H1 (cell line): ENCODE data around the gene GRID1. TPM values are rescaled to one million over a fixed set of nuclear protein-coding genes. Genes with fewer than 3 reads are reported as not detected.

Experiments
- CTCF ChIA-PET: fragments of 300-600 bp; sonication (Branson Sonifier 250); formaldehyde crosslinking; loops from one replicate; lab custom pipeline; 2021; ENCODE audit not compliant: partially characterized antibody; lab: Charles Lee
- POLR2A ChIA-PET: fragments of 300-600 bp; sonication (Branson Sonifier 250); formaldehyde crosslinking; loops from one replicate; lab custom pipeline; 2021; ENCODE audit warnings: inconsistent platforms; ENCODE audit not compliant: partially characterized antibody; lab: Charles Lee
- DNase-seq, 2 experiments: peaks; one replicate each; pipeline versions ENCODE4 v3.0.0 to v3.0.0-alpha.2; 2010 to 2022; ENCODE audit warnings: low spot score in 2 of 2, low read depth in 1 of 2, mixed read lengths in 1 of 2
- FAIRE-seq: peaks from 2 replicates; lab custom pipeline; 2011; peaks lifted over from hg19 to GRCh38; lab: Jason Lieb, UNC
- H2AFZ ChIP-seq: 2 replicates; pipeline ENCODE4 v1.8.1; 2012; ENCODE audit warnings: low read length, inconsistent platforms
- H2AK5ac ChIP-seq: 2 replicates; pipeline ENCODE4 v1.6.1; 2013; ENCODE audit warnings: low read depth, low read length
- H2BK120ac ChIP-seq: replicated peaks from 2 replicates; pipeline ENCODE3; 2013; ENCODE audit warnings: low read depth, low read length, inconsistent platforms
- H2BK12ac ChIP-seq: 2 replicates; pipeline ENCODE4 v1.6.1; 2013; ENCODE audit warnings: low read depth, low read length
- H2BK15ac ChIP-seq: 2 replicates; pipeline ENCODE4 v1.6.1; 2013; ENCODE audit warnings: low read length
- H2BK20ac ChIP-seq: 2 replicates; pipeline ENCODE4 v1.6.1; 2013; ENCODE audit warnings: low read length
- H2BK5ac ChIP-seq: 2 replicates; pipeline ENCODE4 v1.6.1; 2013; ENCODE audit warnings: low read depth, low read length
- H3K14ac ChIP-seq: 2 replicates; pipeline ENCODE4 v1.6.1; 2013; ENCODE audit warnings: inconsistent platforms; ENCODE audit not compliant: insufficient read length
- H3K18ac ChIP-seq: 2 replicates; pipeline ENCODE4 v1.6.1; 2013; ENCODE audit warnings: low read length; ENCODE audit errors: extremely low read depth
- H3K23ac ChIP-seq: 2 replicates; pipeline ENCODE4 v1.6.1; 2013; ENCODE audit warnings: inconsistent platforms; ENCODE audit not compliant: insufficient read length
- H3K23me2 ChIP-seq: 2 replicates; pipeline ENCODE4 v1.6.1; 2013; ENCODE audit warnings: low read depth, low read length
- H3K27ac ChIP-seq: 2 replicates; pipeline ENCODE4 v1.6.1; 2011; ENCODE audit warnings: low read depth, low read length, inconsistent platforms
- H3K27me3 ChIP-seq, 4 experiments: replicated peaks in 1 of 4; 1 replicate in 1 of 4; 2 replicates in 3 of 4; pipeline versions ENCODE4 v1.6.1 to v1.8.1; 2011 to 2013; ENCODE audit warnings: low read length in 3 of 4, mild to moderate bottlenecking in 3 of 4, inconsistent platforms in 2 of 4, mixed read lengths in 2 of 4, moderate library complexity in 1 of 4; ENCODE audit not compliant: control insufficient read depth in 3 of 4, insufficient read depth in 3 of 4; ENCODE audit errors: extremely low read depth in 1 of 4
- H3K36me3 ChIP-seq, 4 experiments: 2 replicates each; pipeline versions ENCODE4 v1.6.1 to v1.8.1; 2011 to 2013; ENCODE audit warnings: mild to moderate bottlenecking in 4 of 4, low read length in 3 of 4, moderate library complexity in 2 of 4, control low read depth in 1 of 4, inconsistent platforms in 1 of 4; ENCODE audit not compliant: insufficient read depth in 4 of 4, control insufficient read depth in 2 of 4
- H3K4ac ChIP-seq: replicated peaks from 2 replicates; pipeline ENCODE3; 2013; ENCODE audit warnings: low read length, low read depth, mixed read lengths, inconsistent platforms; ENCODE audit not compliant: insufficient read length
- H3K4me1 ChIP-seq, 4 experiments: replicated peaks in 1 of 4; 1 replicate in 1 of 4; 2 replicates in 3 of 4; pipeline versions ENCODE4 v1.6.1 to v1.8.1; 2011 to 2013; ENCODE audit warnings: low read length in 3 of 4, inconsistent platforms in 2 of 4, mixed read lengths in 1 of 4; ENCODE audit not compliant: insufficient read depth in 4 of 4, control insufficient read depth in 3 of 4
- H3K4me2 ChIP-seq, 2 experiments: 2 replicates each; pipeline versions ENCODE4 v1.6.1 to v1.8.1; 2011 to 2013; ENCODE audit warnings: low read depth in 2 of 2, low read length in 2 of 2, control low read depth in 1 of 2, inconsistent platforms in 1 of 2, mild to moderate bottlenecking in 1 of 2; ENCODE audit not compliant: insufficient read depth in 1 of 2
- H3K4me3 ChIP-seq, 4 experiments: fragments of 200-600, 300-600 bp in 1 of 4; sonication (generic), shearing (Covaris generic), sonication (Bioruptor Twin) in 1 of 4; 2 replicates each; pipeline versions ENCODE4 v1.5.1 to v1.8.1; 2011 to 2016; ENCODE audit warnings: low read length in 4 of 4, low read depth in 3 of 4, control low read depth in 2 of 4, inconsistent platforms in 2 of 4, mild to moderate bottlenecking in 2 of 4, mixed read lengths in 1 of 4, moderate library complexity in 1 of 4; ENCODE audit not compliant: insufficient read depth in 2 of 4; ENCODE audit errors: extremely low read depth in 1 of 4
- H3K56ac ChIP-seq: replicated peaks from 2 replicates; pipeline ENCODE3; 2013; ENCODE audit warnings: low read depth, mild to moderate bottlenecking, mixed read lengths, low read length, inconsistent platforms; ENCODE audit not compliant: insufficient read length
- H3K79me1 ChIP-seq: 2 replicates; pipeline ENCODE4 v1.6.1; 2013; ENCODE audit warnings: low read depth, low read length, control low read depth
- H3K79me2 ChIP-seq, 2 experiments: 2 replicates each; pipeline versions ENCODE4 v1.6.1 to v1.8.1; 2012 to 2013; ENCODE audit warnings: low read length in 2 of 2, mild to moderate bottlenecking in 2 of 2, inconsistent platforms in 1 of 2; ENCODE audit not compliant: insufficient read depth in 2 of 2, control insufficient read depth in 1 of 2
- H3K9ac ChIP-seq, 4 experiments: replicated peaks in 1 of 4; 1 replicate in 1 of 4; 2 replicates in 3 of 4; pipeline versions ENCODE4 v1.6.1 to v1.8.1; 2011 to 2013; ENCODE audit warnings: low read depth in 3 of 4, low read length in 3 of 4, control low read depth in 2 of 4, mild to moderate bottlenecking in 2 of 4, moderate library complexity in 2 of 4, inconsistent platforms in 1 of 4; ENCODE audit errors: extremely low read depth in 1 of 4
- H3K9me3 ChIP-seq, 2 experiments: 2 replicates each; pipeline versions ENCODE4 v1.6.1 to v1.8.1; 2012 to 2013; ENCODE audit warnings: mild to moderate bottlenecking in 2 of 2, moderate library complexity in 2 of 2, control low read depth in 1 of 2, inconsistent platforms in 1 of 2, low read depth in 1 of 2, low read length in 1 of 2, mixed read lengths in 1 of 2; ENCODE audit not compliant: insufficient read depth in 2 of 2
- H4K20me1 ChIP-seq, 2 experiments: replicated peaks in 1 of 2; 2 replicates each; pipeline versions ENCODE3 to v1.8.1; 2011 to 2013; ENCODE audit warnings: inconsistent platforms in 2 of 2, low read length in 2 of 2, mild to moderate bottlenecking in 1 of 2; ENCODE audit not compliant: insufficient read depth in 2 of 2, control insufficient read depth in 1 of 2
- H4K5ac ChIP-seq: 2 replicates; pipeline ENCODE4 v1.6.1; 2013; ENCODE audit warnings: low read length, low read depth, mixed read lengths, inconsistent platforms; ENCODE audit not compliant: insufficient read length
- H4K8ac ChIP-seq: 2 replicates; pipeline ENCODE4 v1.8.0; 2013; ENCODE audit warnings: mild to moderate bottlenecking, moderate library complexity, low read length, inconsistent platforms; ENCODE audit not compliant: insufficient read depth; ENCODE audit errors: extremely low read depth
- H4K91ac ChIP-seq: replicated peaks from 2 replicates; pipeline ENCODE3; 2013; ENCODE audit warnings: low read length, mixed read lengths, inconsistent platforms; ENCODE audit not compliant: insufficient read length
- BACH1 ChIP-seq: IDR thresholded peaks from 2 replicates; pipeline ENCODE4 v1.6.1; 2012; ENCODE audit warnings: low read length, improper control_type of control experiment
- CHD2 ChIP-seq: IDR thresholded peaks from 2 replicates; pipeline ENCODE4 v1.6.1; 2012; ENCODE audit warnings: low read length, improper control_type of control experiment
- EGR1 ChIP-seq: IDR thresholded peaks from 2 replicates; pipeline ENCODE4 v1.6.1; 2011; ENCODE audit warnings: low read depth, low read length, borderline replicate concordance
- EZH2 ChIP-seq: fragments of 200-600 bp; sonication (generic); IDR thresholded peaks from 2 replicates; pipeline ENCODE4 v1.7.1; 2012; ENCODE audit warnings: low read depth, mild to moderate bottlenecking, moderate library complexity, low read length, inconsistent platforms; ENCODE audit not compliant: severe bottlenecking
- GTF2F1 ChIP-seq: IDR thresholded peaks from 2 replicates; pipeline ENCODE4 v1.6.1; 2012; ENCODE audit warnings: low read depth, low read length, improper control_type of control experiment, borderline replicate concordance
- POU5F1 ChIP-seq: IDR thresholded peaks from 2 replicates; pipeline ENCODE4 v1.6.1; 2011; ENCODE audit warnings: low read depth, mild to moderate bottlenecking, low read length, moderate library complexity
- RNF2 ChIP-seq: fragments of 200-900, 300-1000 bp; sonication (generic); IDR thresholded peaks from 2 replicates; pipeline ENCODE4 v1.7.1; 2016; ENCODE audit warnings: borderline replicate concordance, low read depth, mild to moderate bottlenecking, antibody characterized with exemption, low read length; ENCODE audit not compliant: poor library complexity, severe bottlenecking; ENCODE audit errors: missing control alignments
- RXRA ChIP-seq: IDR thresholded peaks from 2 replicates; pipeline ENCODE4 v1.6.1; 2011; ENCODE audit warnings: low read depth, mild to moderate bottlenecking, low read length, moderate library complexity; ENCODE audit not compliant: insufficient read depth
- SRF ChIP-seq: IDR thresholded peaks from 2 replicates; pipeline ENCODE4 v1.6.1; 2011; ENCODE audit warnings: mild to moderate bottlenecking, low read depth, low read length, moderate library complexity
- WGBS, 2 experiments: shearing (Covaris generic) in 1 of 2; methylation state at CpG; one replicate each; pipeline versions ENCODE4 v1.1.6 to v1.1.7; 2013 to 2015; ENCODE audit warnings: low lambda C conversion rate in 2 of 2, mixed read lengths in 2 of 2, inconsistent platforms in 1 of 2, low coverage in 1 of 2, missing lambda C conversion rate in 1 of 2; ENCODE audit not compliant: insufficient replicate concordance in 2 of 2, insufficient coverage in 1 of 2, insufficient read length in 1 of 2; ENCODE audit errors: extremely low coverage in 1 of 2, missing lambda C conversion rate in 1 of 2; 5-methylcytosine and 5-hydroxymethylcytosine counted together
- polyA plus RNA-seq, 7 experiments: library from polyadenylated mRNA; depleted of rRNA in 3 of 7; stranded (reverse) in 5 of 7; unstranded in 2 of 7; fragments of >200 nt in 5 of 7; fragments of 200-250 nt in 2 of 7; gene quantifications; 1 replicate in 5 of 7; 2 replicates in 1 of 7; 4 replicates in 1 of 7; pipeline versions ENCODE4 v1.2.1 to v1.2.3, GENCODE V29; 2011 to 2013; ENCODE audit warnings: missing spikeins in 2 of 7, mixed read lengths in 2 of 7
- total RNA-seq: library from RNA; stranded (reverse); fragmentation: NEBNext Ultra II Directional; extraction: Animal tissue kit (Norgen Biotek cat#: 25700); gene quantifications from 2 replicates; pipeline ENCODE4 v1.2.1, GENCODE V29; 2021
- TF ChIP-seq, protein P1 (sequence below), 3 experiments: IDR thresholded peaks; 1 replicate in 2 of 3; 2 replicates in 1 of 3; pipeline versions ENCODE4 v1.5.1 to v1.6.1; 2011; ENCODE audit warnings: low read length in 3 of 3, mild to moderate bottlenecking in 3 of 3, inconsistent platforms in 2 of 3, low read depth in 1 of 3, moderate library complexity in 1 of 3; ENCODE audit not compliant: insufficient read depth in 1 of 3; ENCODE audit errors: control extremely low read depth in 1 of 3

GRID1 gene
- total and polyA plus RNA-seq, 2 of the 8 experiments (the other 6 are each of a cell fraction or from before 2014, with no cell fraction given): 0.22 to 0.30 TPM

DNA sequence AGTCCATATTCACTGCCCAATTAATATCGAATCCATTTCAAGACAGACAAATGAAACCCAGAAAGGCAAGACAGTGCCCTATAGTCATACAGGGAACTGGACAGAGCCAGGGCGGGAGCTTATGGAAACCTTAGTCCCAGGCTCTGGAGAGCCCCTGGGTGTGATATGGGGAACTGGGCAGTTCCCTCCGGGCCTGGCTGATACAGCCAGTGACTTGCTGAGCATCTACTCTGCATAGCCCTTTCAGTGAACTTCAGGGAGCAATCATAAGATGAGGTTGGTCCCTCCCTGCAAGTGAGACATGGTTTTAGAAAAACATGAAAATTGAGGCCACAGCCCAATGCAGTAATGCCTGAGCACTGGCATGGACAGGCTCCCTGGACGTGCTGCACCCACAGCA lies 241.9 kb downstream of the GRID1 start:
- Histone ChIP-seq H3K4me1 (no peaks in the 10 kb centered on the region; a peak in 1 of 7 replicates), H2BK12ac (no peak overlapping the region), H4K5ac (no peak overlapping the region), H3K23me2 (peaks cover 5% of the 10 kb centered on the region; the same call in 1 of the 2 replicates), H3K79me1 (no peaks in the 10 kb centered on the region), H3K27me3 (no peaks in the 10 kb centered on the region), H4K20me1 (no peaks in the 10 kb centered on the region), H3K9me3 (0 out of 4 replicates have a peak, but pooled peaks cover 0 to 1% of the 10 kb centered on the region in 2 experiments), H3K36me3 (no peaks in the 10 kb centered on the region), H2BK5ac (no peak overlapping the region), H2BK15ac (no peak overlapping the region), H2BK20ac (no peak overlapping the region), H3K4me2 (no peak overlapping the region), H3K4me3 (no peak overlapping the region), H4K8ac (no peak overlapping the region), H4K91ac (no peak overlapping the region), H3K4ac (no peak overlapping the region), H3K14ac (no peak overlapping the region), H2AK5ac (no peak overlapping the region), H3K9ac (no peak overlapping the region), H3K56ac (no peak overlapping the region), H2BK120ac (no peak overlapping the region)
- POLR2A ChIA-PET: no interaction called here
- no peak for DNase-seq
- CTCF ChIA-PET: interaction anchor here (1.3 to 3.3 kb wide), 6 partner anchors 11 to 240 kb away, joined by 3 to 15 read pairs (median 7); no protein-coding TSS in a partner anchor
- TF ChIP-seq SRF (no peak), RXRA (no peak), CHD2 (no peak), RNF2 (no peak), EZH2 (no peak), BACH1 (no peak), POU5F1 (no peak), GTF2F1 (no peak), EGR1 (no peak)
- TF ChIP-seq, protein P1, sequence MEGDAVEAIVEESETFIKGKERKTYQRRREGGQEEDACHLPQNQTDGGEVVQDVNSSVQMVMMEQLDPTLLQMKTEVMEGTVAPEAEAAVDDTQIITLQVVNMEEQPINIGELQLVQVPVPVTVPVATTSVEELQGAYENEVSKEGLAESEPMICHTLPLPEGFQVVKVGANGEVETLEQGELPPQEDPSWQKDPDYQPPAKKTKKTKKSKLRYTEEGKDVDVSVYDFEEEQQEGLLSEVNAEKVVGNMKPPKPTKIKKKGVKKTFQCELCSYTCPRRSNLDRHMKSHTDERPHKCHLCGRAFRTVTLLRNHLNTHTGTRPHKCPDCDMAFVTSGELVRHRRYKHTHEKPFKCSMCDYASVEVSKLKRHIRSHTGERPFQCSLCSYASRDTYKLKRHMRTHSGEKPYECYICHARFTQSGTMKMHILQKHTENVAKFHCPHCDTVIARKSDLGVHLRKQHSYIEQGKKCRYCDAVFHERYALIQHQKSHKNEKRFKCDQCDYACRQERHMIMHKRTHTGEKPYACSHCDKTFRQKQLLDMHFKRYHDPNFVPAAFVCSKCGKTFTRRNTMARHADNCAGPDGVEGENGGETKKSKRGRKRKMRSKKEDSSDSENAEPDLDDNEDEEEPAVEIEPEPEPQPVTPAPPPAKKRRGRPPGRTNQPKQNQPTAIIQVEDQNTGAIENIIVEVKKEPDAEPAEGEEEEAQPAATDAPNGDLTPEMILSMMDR (IDR thresholded peaks at IDR 0.05; ENCODE audit: control extremely low read depth in 1 of 3, insufficient read depth in 1 of 3, low read depth in 1 of 3, low read length in 3 of 3): no peak
- TF ChIP-seq, all 59 proteins: peak for 0
- WGBS, 2 experiments: 90% methylated on average over 4 of the region's 4 CpGs; no CpG with 5 or more reads in 1 of the 2 experiments
- no peak overlapping the region for H2AFZ ChIP-seq
- no peaks in the 10 kb centered on the region for H3K79me2 ChIP-seq
- no peak overlapping the region for H3K18ac ChIP-seq
- H3K27ac ChIP-seq: no peak overlapping the region
- no peak for FAIRE-seq
- no peak overlapping the region for H3K23ac ChIP-seq
